ENCODE results near the gene CAMKK2.
"Not testable (repeated sequence)": the region's sequence is repeated elsewhere in the genome, so short reads cannot be mapped to it uniquely, and the experiment has no call there.

CAMKK2 gene

DNA sequence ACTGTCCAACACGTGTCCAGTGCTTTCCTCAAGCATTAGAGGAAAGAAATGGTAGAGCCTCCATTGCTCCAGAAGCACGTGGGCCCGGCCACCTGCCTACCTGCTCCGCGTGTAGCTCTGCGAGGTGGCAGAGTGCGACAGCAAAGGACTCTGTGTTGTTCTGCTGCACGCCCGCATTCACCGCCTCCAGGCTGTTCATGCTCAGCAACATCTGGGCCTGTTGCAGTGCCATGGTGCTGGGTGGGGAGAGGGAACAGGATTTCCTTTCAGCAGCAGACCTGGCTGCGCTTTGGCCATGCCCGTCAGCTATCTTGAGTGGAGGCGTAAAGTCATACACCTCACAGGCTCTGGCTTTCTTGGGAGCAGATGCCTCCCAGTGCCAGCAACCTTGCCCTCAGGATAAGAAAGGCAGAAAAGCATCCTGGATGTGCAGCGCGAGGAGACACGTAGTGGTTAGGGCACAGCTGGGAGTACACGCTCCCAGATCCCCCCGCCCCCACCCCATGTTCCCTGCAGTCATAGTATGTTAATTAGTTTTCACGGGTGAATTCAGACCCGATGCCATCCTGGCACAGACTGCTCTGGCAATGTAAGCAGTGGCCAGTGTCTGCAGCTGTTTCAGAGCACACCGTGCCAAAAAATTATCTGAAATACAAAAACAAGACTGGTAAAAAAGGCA is 30.6 kb upstream of the CAMKK2 start:
- no peaks in the 10 kb centered on the region for H3K4me1 ChIP-seq (ENCODE audit: control insufficient read depth, insufficient read depth, low read length)
- no peak overlapping the region for H3K9ac ChIP-seq (ENCODE audit: low read length)
- H3K9me3 ChIP-seq (ENCODE audit: control insufficient read depth, insufficient read depth, low read depth, low read length) = no peaks in the 10 kb centered on the region
- H3K4me3 ChIP-seq (ENCODE audit: low read depth, low read length) = no peak overlapping the region
- no peaks in the 10 kb centered on the region for H3K27me3 ChIP-seq (ENCODE audit: control insufficient read depth, insufficient read depth, low read length)
- no peak overlapping the region for H3K27ac ChIP-seq (ENCODE audit: low read depth, low read length)
- H3K36me3 ChIP-seq (ENCODE audit: control insufficient read depth, insufficient read depth, low read length) = peaks cover 90% of the 10 kb centered on the region

DNA sequence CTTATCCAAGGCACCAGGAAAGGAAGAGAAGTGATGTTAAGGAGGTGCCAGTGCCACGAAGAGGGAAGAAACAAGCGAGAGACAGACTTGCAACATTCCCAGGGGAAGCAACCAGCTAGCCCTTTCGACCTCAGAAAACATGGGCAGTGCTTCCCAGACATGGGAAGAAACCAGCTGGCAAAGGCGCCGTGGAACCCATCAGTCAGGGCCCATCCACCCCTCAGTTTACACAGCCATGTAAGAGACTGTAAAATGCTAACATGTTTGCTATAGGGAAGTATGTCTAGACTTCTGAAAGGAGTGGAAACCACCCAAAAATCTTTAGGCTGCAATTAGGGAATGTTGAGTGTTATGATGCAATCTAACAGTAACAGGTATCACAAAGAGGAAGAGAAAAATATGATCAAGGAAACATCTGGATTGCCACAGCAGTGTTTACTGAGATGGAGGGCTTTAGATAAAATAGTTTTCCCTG is 29.4 kb upstream of the CAMKK2 start:
- H3K27me3 ChIP-seq (ENCODE audit: control insufficient read depth, insufficient read depth, low read length) = no peaks in the 10 kb centered on the region
- no peak overlapping the region for H3K9ac ChIP-seq (ENCODE audit: low read length)
- peaks cover 84% of the 10 kb centered on the region for H3K36me3 ChIP-seq (ENCODE audit: control insufficient read depth, insufficient read depth, low read length)
- H3K9me3 ChIP-seq (ENCODE audit: control insufficient read depth, insufficient read depth, low read depth, low read length) = no peaks in the 10 kb centered on the region
- no peak overlapping the region for H3K4me3 ChIP-seq (ENCODE audit: low read depth, low read length)
- no peak overlapping the region for H3K27ac ChIP-seq (ENCODE audit: low read depth, low read length)
- no peaks in the 10 kb centered on the region for H3K4me1 ChIP-seq (ENCODE audit: control insufficient read depth, insufficient read depth, low read length)

DNA sequence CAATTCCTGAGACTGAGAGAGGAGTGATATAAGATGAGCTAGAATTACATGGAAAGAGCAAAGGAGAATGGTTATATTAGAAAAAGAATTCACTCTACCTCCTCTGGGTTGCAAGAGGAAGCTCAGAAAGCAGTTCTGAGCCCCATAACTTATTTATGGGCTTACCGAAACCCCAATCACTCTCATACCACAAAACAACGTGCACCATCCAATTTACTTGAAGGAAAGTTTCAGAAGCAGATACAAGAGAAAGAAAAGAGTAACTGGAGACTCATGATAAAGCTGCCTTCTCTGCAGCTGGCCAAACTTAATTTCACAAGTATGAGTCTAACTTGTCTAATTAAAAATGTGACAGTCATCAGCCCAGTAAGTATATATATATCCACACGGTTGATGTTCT is 27.4 kb upstream of the CAMKK2 start:
- no peak overlapping the region for H3K27ac ChIP-seq (ENCODE audit: low read depth, low read length)
- peaks cover 80% of the 10 kb centered on the region for H3K36me3 ChIP-seq (ENCODE audit: control insufficient read depth, insufficient read depth, low read length)
- no peaks in the 10 kb centered on the region for H3K4me1 ChIP-seq (ENCODE audit: control insufficient read depth, insufficient read depth, low read length)
- H3K27me3 ChIP-seq (ENCODE audit: control insufficient read depth, insufficient read depth, low read length) = no peaks in the 10 kb centered on the region
- H3K9me3 ChIP-seq (ENCODE audit: control insufficient read depth, insufficient read depth, low read depth, low read length) = no peaks in the 10 kb centered on the region
- no peak overlapping the region for H3K4me3 ChIP-seq (ENCODE audit: low read depth, low read length)
- no peak overlapping the region for H3K9ac ChIP-seq (ENCODE audit: low read length)

DNA sequence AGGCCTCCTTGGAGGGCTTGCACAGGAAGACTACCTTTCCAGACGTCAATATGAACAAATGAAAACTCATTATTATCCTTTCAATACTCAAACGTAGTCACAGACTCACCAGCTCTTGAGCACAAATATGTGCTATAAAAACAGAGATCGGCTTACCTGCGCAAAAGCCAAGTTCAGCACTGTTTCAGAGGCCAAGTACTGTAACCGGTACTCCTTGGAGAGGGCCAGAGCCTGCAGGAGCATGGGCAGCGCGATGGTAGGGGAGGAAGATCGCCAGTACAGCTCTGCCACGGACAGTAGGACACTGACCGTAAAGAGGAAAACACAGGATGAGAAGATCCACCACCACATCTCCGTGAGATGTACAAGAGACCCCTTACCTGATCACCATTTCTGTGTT is 21.6 kb upstream of the CAMKK2 start:
- H3K36me3 ChIP-seq (ENCODE audit: control insufficient read depth, insufficient read depth, low read length) = peaks cover 49% of the 10 kb centered on the region
- no peak overlapping the region for H3K27ac ChIP-seq (ENCODE audit: low read depth, low read length)
- H3K4me3 ChIP-seq (ENCODE audit: low read depth, low read length) = no peak overlapping the region

DNA sequence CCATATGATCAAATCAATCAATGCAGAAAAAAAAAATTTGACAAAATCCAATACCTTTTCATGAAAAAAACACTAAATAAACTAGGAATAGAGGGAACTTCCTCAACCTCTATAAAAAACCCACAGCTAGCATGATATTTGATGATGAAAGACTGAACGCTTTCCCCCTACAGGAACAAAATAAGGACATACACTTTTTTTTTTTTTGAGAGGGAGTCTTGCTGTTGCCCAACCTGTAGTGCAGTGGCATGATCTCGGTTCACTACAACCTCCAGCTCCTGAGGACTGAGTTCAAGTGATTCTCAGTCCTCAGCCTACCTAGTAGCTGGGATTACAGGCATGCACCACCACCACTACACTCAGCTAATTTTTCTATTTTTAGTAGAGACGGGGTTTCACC is 17.9 kb upstream of the CAMKK2 start:
- no peak overlapping the region for H3K27ac ChIP-seq (ENCODE audit: low read depth, low read length)
- peaks cover 52% of the 10 kb centered on the region for H3K36me3 ChIP-seq (ENCODE audit: control insufficient read depth, insufficient read depth, low read length)

More for the DNA sequence above, 21.6 kb upstream of the CAMKK2 start:
- Histone ChIP-seq H3K9me3 (ENCODE audit: control insufficient read depth, insufficient read depth, low read depth, low read length) (no peaks in the 10 kb centered on the region), H3K27me3 (ENCODE audit: control insufficient read depth, insufficient read depth, low read length) (no peaks in the 10 kb centered on the region), H3K4me1 (ENCODE audit: control insufficient read depth, insufficient read depth, low read length) (no peaks in the 10 kb centered on the region), H3K9ac (ENCODE audit: low read length) (no peak overlapping the region)

DNA sequence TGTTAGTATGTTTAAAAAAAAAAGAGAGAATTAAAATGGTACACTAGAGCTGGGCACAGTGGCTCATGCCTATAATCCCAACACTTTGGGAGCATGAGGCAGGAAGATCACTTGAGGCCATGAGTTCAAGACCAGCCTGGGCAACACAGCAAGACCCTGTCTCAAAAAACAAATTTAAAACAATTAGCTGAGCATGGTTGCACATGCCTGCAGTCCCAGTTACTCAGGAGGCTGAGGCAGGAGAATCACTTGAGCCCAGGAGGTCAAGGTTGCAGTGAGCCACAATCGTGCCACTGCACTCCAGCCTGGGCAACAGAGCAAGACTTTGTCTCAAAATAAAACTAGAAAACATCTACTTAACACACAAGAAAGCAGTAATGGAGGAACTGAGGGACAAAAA is 13.7 kb upstream of the CAMKK2 start:
- not testable (repeated sequence) for H3K27ac ChIP-seq (ENCODE audit: low read depth, low read length); H3K9ac ChIP-seq (ENCODE audit: low read length); H3K4me3 ChIP-seq (ENCODE audit: low read depth, low read length); H3K4me1 ChIP-seq (ENCODE audit: control insufficient read depth, insufficient read depth, low read length); H3K27me3 ChIP-seq (ENCODE audit: control insufficient read depth, insufficient read depth, low read length); H3K9me3 ChIP-seq (ENCODE audit: control insufficient read depth, insufficient read depth, low read depth, low read length)
- peaks cover 38% of the 10 kb centered on the region for H3K36me3 ChIP-seq (ENCODE audit: control insufficient read depth, insufficient read depth, low read length)

More for the DNA sequence above, 17.9 kb upstream of the CAMKK2 start:
- no peak overlapping the region for H3K4me3 ChIP-seq (ENCODE audit: low read depth, low read length)
- H3K9me3 ChIP-seq (ENCODE audit: control insufficient read depth, insufficient read depth, low read depth, low read length) = no peaks in the 10 kb centered on the region
- no peak overlapping the region for H3K9ac ChIP-seq (ENCODE audit: low read length)
- no peaks in the 10 kb centered on the region for H3K27me3 ChIP-seq (ENCODE audit: control insufficient read depth, insufficient read depth, low read length)
- H3K4me1 ChIP-seq (ENCODE audit: control insufficient read depth, insufficient read depth, low read length) = no peaks in the 10 kb centered on the region

DNA sequence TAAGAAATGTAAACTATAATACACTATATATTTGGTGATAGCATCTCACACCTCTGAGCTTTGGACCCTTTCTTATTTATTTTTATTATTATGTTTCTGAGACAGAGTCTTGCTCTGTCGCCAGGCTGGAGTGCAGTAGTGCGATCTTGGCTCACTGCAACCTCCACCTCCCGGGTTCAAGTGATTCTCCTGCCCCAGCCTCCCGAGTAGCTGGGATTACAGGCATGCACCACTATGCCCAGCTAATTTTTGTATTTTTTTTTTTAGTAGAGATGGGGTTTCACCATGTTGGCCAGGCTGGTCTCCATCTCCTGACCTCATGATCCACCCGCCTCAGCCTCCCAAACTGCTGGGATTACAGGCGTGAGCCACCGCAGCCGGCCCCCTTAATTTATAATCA is 10.9 kb upstream of the CAMKK2 start:
- H3K4me1 ChIP-seq (ENCODE audit: control insufficient read depth, insufficient read depth, low read length); H3K27ac ChIP-seq (ENCODE audit: low read depth, low read length); H3K9ac ChIP-seq (ENCODE audit: low read length); H3K4me3 ChIP-seq (ENCODE audit: low read depth, low read length); H3K27me3 ChIP-seq (ENCODE audit: control insufficient read depth, insufficient read depth, low read length); H3K9me3 ChIP-seq (ENCODE audit: control insufficient read depth, insufficient read depth, low read depth, low read length): not testable (repeated sequence)
- peaks cover 38% of the 10 kb centered on the region for H3K36me3 ChIP-seq (ENCODE audit: control insufficient read depth, insufficient read depth, low read length)

DNA sequence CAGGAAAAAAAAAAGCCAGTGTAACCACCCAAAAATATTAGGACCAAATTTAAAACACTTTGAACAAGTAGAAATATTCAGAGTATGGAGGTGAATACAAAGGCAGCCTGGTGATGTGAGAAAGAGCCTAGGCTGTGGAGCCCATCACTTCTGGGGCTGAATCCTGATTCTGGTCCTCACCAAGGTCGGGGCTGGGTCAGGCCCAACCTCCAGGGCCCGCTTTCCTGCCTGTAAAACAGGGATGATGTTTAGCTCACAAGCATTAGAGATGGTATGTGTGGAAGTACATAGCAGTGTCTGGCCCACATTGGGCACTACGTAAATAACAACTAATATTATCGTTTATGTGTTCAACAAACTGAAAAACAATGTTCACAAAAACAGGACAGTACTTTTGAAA is 7.8 kb upstream of the CAMKK2 start:
- no peaks in the 10 kb centered on the region for H3K4me1 ChIP-seq (ENCODE audit: control insufficient read depth, insufficient read depth, low read length)
- no peak overlapping the region for H3K4me3 ChIP-seq (ENCODE audit: low read depth, low read length)
- no peaks in the 10 kb centered on the region for H3K27me3 ChIP-seq (ENCODE audit: control insufficient read depth, insufficient read depth, low read length)
- no peak overlapping the region for H3K27ac ChIP-seq (ENCODE audit: low read depth, low read length)
- peaks cover 12% of the 10 kb centered on the region for H3K36me3 ChIP-seq (ENCODE audit: control insufficient read depth, insufficient read depth, low read length)
- no peak overlapping the region for H3K9ac ChIP-seq (ENCODE audit: low read length)
- no peaks in the 10 kb centered on the region for H3K9me3 ChIP-seq (ENCODE audit: control insufficient read depth, insufficient read depth, low read depth, low read length)

DNA sequence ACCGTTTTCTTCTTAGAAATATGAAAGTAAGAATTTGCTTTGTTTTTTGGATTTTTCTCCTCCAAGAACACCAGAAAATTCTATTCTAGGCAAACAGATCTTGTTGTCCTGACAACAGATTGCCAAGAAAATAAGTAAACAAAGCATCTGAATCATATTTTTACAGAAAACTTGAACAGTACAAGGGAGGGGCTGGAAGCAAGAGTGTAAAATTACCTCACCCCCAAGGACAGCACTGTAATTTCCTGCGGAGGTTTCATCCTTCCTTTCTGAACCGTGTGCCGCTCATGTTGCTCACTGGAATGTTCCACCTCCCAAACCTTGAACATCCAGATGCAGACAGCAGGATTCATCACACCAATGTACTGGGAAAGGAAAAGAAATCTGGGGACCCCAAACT is 5.4 kb upstream of the CAMKK2 start:
- H3K4me1 ChIP-seq (ENCODE audit: control insufficient read depth, insufficient read depth, low read length) = no peaks in the 10 kb centered on the region
- H3K9ac ChIP-seq (ENCODE audit: low read length) = no peak overlapping the region
- no peak overlapping the region for H3K4me3 ChIP-seq (ENCODE audit: low read depth, low read length)

DNA sequence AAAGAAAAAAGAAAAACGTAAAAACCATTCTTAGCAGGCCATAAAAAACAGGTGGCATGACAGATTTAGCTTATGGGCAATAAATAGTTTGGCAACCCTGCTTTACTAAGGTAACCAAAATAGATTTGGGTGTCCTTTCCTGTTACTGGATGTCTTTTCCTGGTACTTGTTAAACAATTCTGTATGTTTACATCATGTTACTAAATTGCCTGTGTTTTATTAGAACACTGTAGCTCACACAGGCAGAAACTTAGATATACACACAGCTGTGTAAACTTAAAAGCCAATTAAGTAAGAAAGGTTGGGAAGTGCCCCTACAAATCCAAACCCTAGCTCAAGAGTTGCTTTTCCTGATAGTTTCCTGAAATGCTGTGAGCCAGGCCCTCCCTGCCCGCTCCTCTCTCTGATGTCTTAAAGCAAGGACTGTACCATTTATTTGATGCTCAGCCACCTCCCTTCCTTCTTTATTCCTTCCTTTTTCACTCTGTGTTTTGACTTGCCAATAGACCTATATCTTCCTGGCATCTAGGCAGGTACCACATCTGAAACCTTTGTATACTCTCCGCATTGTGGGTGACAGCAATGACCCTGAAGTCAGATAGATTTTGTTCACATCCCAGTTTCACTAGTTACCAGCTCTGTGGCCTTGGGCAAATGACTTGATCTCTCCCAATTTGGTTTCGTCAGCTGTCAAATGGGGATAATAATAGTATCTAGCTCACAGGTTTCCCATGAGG is 3.7 kb upstream of the CAMKK2 start:
- Histone ChIP-seq H3K27ac (ENCODE audit: low read depth, low read length) (no peak overlapping the region), H3K9ac (ENCODE audit: low read length) (no peak overlapping the region), H3K4me1 (ENCODE audit: control insufficient read depth, insufficient read depth, low read length) (0 out of 2 replicates have a peak, but pooled peaks cover under 1% of the 10 kb centered on the region)

More for the DNA sequence above, 5.4 kb upstream of the CAMKK2 start:
- Histone ChIP-seq H3K27me3 (ENCODE audit: control insufficient read depth, insufficient read depth, low read length) (no peaks in the 10 kb centered on the region), H3K9me3 (ENCODE audit: control insufficient read depth, insufficient read depth, low read depth, low read length) (no peaks in the 10 kb centered on the region), H3K27ac (ENCODE audit: low read depth, low read length) (no peak overlapping the region), H3K36me3 (ENCODE audit: control insufficient read depth, insufficient read depth, low read length) (no peaks in the 10 kb centered on the region)

DNA sequence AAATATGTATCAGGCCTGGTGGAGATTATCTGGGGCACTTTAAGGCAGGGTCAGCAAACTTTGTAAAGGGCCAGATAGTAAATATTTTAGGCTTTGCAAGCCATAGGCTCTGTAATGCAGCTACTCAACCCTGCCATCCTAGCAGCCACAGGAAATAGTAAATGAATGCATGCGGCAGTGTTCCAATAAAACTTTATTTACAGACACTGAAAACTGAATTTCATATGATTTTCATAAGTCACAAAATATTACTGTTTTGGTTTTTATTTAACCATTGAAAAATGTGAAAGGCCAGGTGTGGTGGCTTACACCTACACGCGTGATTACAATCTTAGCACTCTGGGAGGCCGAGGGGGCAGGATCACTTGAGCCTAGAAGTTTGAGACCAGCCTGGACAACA is 3.2 kb upstream of the CAMKK2 start:
- Histone ChIP-seq H3K27ac (ENCODE audit: low read depth, low read length) (no peak overlapping the region), H3K9ac (ENCODE audit: low read length) (no peak overlapping the region), H3K36me3 (ENCODE audit: control insufficient read depth, insufficient read depth, low read length) (no peaks in the 10 kb centered on the region), H3K9me3 (ENCODE audit: control insufficient read depth, insufficient read depth, low read depth, low read length) (no peaks in the 10 kb centered on the region), H3K4me3 (ENCODE audit: low read depth, low read length) (no peak overlapping the region), H3K4me1 (ENCODE audit: control insufficient read depth, insufficient read depth, low read length) (0 out of 2 replicates have a peak, but pooled peaks cover 3% of the 10 kb centered on the region), H3K27me3 (ENCODE audit: control insufficient read depth, insufficient read depth, low read length) (no peaks in the 10 kb centered on the region)

More for the DNA sequence above, 3.7 kb upstream of the CAMKK2 start:
- H3K36me3 ChIP-seq (ENCODE audit: control insufficient read depth, insufficient read depth, low read length) = no peaks in the 10 kb centered on the region
- H3K4me3 ChIP-seq (ENCODE audit: low read depth, low read length) = no peak overlapping the region
- H3K9me3 ChIP-seq (ENCODE audit: control insufficient read depth, insufficient read depth, low read depth, low read length) = no peaks in the 10 kb centered on the region
- no peaks in the 10 kb centered on the region for H3K27me3 ChIP-seq (ENCODE audit: control insufficient read depth, insufficient read depth, low read length)
